ENCODE measurements around the gene TMPRSS3.

The TMPRSS3 gene

DNA sequence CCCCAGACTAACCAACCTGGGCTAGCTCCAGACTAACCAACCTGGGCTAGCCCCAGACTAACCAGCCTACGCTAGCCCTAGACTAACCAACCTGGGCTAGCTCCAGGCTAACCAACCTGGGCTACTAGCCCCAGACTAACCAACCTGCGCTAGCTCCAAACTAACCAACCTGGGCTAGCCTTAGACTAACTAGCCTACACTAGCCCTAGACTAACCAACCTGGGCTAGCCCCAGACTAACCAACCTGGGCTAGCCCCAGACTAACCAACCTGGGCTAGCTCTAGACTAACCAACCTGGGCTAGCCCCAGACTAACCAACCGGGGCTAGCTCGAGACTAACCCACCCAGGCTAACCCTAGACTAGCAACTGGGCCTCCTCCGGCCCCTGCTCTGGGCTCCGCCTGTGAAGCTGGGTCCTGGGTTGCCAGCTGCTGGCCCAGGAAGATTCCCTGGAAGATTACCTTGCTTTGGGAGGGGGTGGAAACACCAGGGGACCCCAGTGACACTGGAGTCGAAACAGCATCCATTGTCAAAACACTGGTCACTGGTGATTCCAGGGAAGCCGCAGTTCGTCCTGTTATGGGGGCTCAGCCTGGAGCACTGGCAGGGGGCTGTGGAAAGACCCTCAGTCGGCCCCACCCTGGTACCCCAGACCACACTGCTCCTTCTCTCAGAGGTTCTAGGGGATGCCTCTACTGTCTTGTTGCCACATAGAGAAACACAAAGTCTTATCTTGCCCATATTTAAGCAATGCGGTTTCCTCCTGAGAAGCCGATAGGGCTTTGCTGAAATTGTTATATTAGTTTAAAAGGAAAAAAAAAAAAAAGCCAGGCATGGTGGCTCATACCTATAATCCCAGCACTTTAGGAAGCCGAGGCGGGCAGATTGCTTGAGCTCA lies 46.2 kb downstream of the TMPRSS3 start:
- H3K27me3 ChIP-seq (ENCODE audit: control insufficient read depth, low read length): no peaks in the 10 kb centered on the region; the same call in 1 of the 2 replicates
- no peak for TF ChIP-seq EZH2phosphoT487 (IDR thresholded peaks at IDR 0.05; ENCODE audit: borderline replicate concordance, low read length)
- TF ChIP-seq, protein P1, sequence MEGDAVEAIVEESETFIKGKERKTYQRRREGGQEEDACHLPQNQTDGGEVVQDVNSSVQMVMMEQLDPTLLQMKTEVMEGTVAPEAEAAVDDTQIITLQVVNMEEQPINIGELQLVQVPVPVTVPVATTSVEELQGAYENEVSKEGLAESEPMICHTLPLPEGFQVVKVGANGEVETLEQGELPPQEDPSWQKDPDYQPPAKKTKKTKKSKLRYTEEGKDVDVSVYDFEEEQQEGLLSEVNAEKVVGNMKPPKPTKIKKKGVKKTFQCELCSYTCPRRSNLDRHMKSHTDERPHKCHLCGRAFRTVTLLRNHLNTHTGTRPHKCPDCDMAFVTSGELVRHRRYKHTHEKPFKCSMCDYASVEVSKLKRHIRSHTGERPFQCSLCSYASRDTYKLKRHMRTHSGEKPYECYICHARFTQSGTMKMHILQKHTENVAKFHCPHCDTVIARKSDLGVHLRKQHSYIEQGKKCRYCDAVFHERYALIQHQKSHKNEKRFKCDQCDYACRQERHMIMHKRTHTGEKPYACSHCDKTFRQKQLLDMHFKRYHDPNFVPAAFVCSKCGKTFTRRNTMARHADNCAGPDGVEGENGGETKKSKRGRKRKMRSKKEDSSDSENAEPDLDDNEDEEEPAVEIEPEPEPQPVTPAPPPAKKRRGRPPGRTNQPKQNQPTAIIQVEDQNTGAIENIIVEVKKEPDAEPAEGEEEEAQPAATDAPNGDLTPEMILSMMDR (IDR thresholded peaks at IDR 0.05; ENCODE audit: low read depth, low read length, poor library complexity, severe bottlenecking): no peak
- H3K9me2 ChIP-seq (replicated peaks; ENCODE audit: control insufficient read depth, low read length): no peaks in the 10 kb centered on the region
- no peak overlapping the region for H3K27ac ChIP-seq (ENCODE audit: low read depth, low read length)
- H3K36me3 ChIP-seq (ENCODE audit: control insufficient read depth, low read length): no peaks in the 10 kb centered on the region
- H3K9me3 ChIP-seq (ENCODE audit: control insufficient read depth, insufficient read depth, low read length): no peaks in the 10 kb centered on the region
- H3K4me1 ChIP-seq (ENCODE audit: control insufficient read depth, low read length): no peaks in the 10 kb centered on the region
- no peaks in the 10 kb centered on the region for H4K20me1 ChIP-seq (ENCODE audit: control insufficient read depth, insufficient read depth, low read depth, low read length)
- H3K4me2 ChIP-seq (ENCODE audit: low read length): no peak overlapping the region
- no peaks in the 10 kb centered on the region for H3K79me2 ChIP-seq (ENCODE audit: control insufficient read depth, low read length)
- no peaks in the 10 kb centered on the region for H3F3A ChIP-seq (ENCODE audit: control insufficient read depth, insufficient read depth)
- H3K4me3 ChIP-seq (ENCODE audit: low read length): no peak overlapping the region

DNA sequence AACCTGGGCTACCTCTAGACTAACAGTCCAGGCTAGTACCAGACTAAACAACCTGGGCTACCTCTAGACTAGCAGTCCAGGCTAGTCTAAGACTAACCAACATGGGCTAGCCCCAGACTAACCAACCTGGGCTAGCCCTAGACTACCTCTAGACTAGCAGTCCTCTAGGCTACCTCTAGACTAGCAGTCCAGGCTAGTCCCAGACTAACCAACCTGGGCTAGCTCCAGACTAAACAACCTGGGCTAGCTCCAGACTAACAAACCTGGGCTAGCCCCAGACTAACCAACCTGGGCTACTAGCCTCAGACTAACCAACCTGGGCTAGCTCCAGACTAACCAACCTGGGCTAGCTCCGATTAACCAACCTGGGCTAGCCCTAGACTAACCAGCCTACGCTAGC lies 47.1 kb downstream of the TMPRSS3 start:
- Histone ChIP-seq H3K4me3 (ENCODE audit: low read length) (no peak overlapping the region), H3K36me3 (ENCODE audit: control insufficient read depth, low read length) (no peaks in the 10 kb centered on the region), H3K27me3 (ENCODE audit: control insufficient read depth, low read length) (no peaks in the 10 kb centered on the region; the same call in 1 of the 2 replicates), H3K27ac (ENCODE audit: low read depth, low read length) (no peak overlapping the region), H3K79me2 (ENCODE audit: control insufficient read depth, low read length) (no peaks in the 10 kb centered on the region), H3K9me2 (replicated peaks; ENCODE audit: control insufficient read depth, low read length) (no peaks in the 10 kb centered on the region), H3F3A (ENCODE audit: control insufficient read depth, insufficient read depth) (no peaks in the 10 kb centered on the region), H3K9me3 (ENCODE audit: control insufficient read depth, insufficient read depth, low read length) (no peaks in the 10 kb centered on the region), H4K20me1 (ENCODE audit: control insufficient read depth, insufficient read depth, low read depth, low read length) (no peaks in the 10 kb centered on the region), H3K4me1 (ENCODE audit: control insufficient read depth, low read length) (no peaks in the 10 kb centered on the region), H3K4me2 (ENCODE audit: low read length) (no peak overlapping the region)
- TF ChIP-seq, protein P1 (IDR thresholded peaks at IDR 0.05; ENCODE audit: low read depth, low read length, poor library complexity, severe bottlenecking): no peak
- no peak for TF ChIP-seq EZH2phosphoT487 (IDR thresholded peaks at IDR 0.05; ENCODE audit: borderline replicate concordance, low read length)

DNA sequence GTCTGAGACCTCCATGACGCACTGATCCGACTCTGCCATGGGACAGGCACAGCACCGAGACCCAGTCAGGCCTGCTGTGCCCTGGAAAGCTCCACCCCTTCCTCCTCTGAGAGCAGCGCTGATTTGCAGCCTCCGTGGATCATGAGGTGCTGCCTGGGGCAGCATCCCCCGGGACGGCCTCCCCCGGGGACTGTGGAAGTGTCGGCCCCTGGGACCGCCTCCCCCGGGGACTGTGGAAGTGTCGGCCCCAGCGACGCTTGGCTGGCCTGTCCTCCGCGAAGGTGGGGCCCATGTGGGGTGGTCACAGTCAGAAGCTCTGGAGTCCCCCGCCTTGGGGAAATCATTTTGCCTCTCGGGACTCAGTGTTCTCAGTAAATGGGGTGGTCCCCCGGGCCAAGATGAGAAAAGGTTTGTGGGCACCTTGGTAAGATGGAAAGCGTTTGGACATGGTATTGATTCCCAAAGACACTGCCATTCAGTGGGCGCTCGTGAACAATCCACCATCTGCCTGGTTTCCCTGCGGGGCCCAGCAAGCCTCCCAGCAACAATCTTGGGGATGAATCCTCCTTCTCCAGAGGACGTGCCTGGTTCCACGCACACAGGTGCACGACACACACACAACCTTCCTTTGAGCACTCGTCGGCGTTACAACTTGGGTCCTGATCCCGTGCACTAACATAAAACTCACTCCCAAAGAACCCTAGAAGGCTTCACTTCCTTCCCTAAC lies 48.1 kb downstream of the TMPRSS3 start:
- no peaks in the 10 kb centered on the region for H3K36me3 ChIP-seq (ENCODE audit: control insufficient read depth, low read length)
- no peak for TF ChIP-seq EZH2phosphoT487 (IDR thresholded peaks at IDR 0.05; ENCODE audit: borderline replicate concordance, low read length)
- TF ChIP-seq, protein P1 (IDR thresholded peaks at IDR 0.05; ENCODE audit: low read depth, low read length, poor library complexity, severe bottlenecking): no peak
- H3K27ac ChIP-seq (ENCODE audit: low read depth, low read length): no peak overlapping the region
- H3K4me3 ChIP-seq (ENCODE audit: low read length): no peak overlapping the region
- no peak overlapping the region for H3K4me2 ChIP-seq (ENCODE audit: low read length)
- H3K27me3 ChIP-seq (ENCODE audit: control insufficient read depth, low read length): no peaks in the 10 kb centered on the region; the same call in 1 of the 2 replicates
- no peaks in the 10 kb centered on the region for H3F3A ChIP-seq (ENCODE audit: control insufficient read depth, insufficient read depth)
- no peaks in the 10 kb centered on the region for H3K4me1 ChIP-seq (ENCODE audit: control insufficient read depth, low read length)
- H3K79me2 ChIP-seq (ENCODE audit: control insufficient read depth, low read length): no peaks in the 10 kb centered on the region
- H3K9me3 ChIP-seq (ENCODE audit: control insufficient read depth, insufficient read depth, low read length): no peaks in the 10 kb centered on the region
- no peaks in the 10 kb centered on the region for H4K20me1 ChIP-seq (ENCODE audit: control insufficient read depth, insufficient read depth, low read depth, low read length)
- no peaks in the 10 kb centered on the region for H3K9me2 ChIP-seq (replicated peaks; ENCODE audit: control insufficient read depth, low read length)
